ENCODE measurements around the gene PPM1L. TPM values are rescaled to one million over a fixed set of nuclear protein-coding genes. Genes with fewer than 3 reads are reported as not detected.

PPM1L gene
- total and polyA plus RNA-seq, 10 of the 15 experiments (the other 5 are each of a cell fraction or from before 2014, with no cell fraction given), result under 0.01 to 0.33 (median 0.06) TPM; not detected in 1

- TF ChIP-seq ELK1 (IDR thresholded peaks at IDR 0.05; ENCODE audit: low read depth, low read length) (no peak), LARP7 (IDR thresholded peaks at IDR 0.05) (no peak), CBFB (IDR thresholded peaks at IDR 0.05; ENCODE audit: low read depth) (no peak), YBX1 (IDR thresholded peaks at IDR 0.05) (no peak), EZH2 (IDR thresholded peaks at IDR 0.05; ENCODE audit: borderline replicate concordance, control insufficient read depth, low read depth, low read length) (no peak), EGR1 (IDR thresholded peaks at IDR 0.05; ENCODE audit: borderline replicate concordance in 1 of 2, low read depth in 2 of 2, low read length in 2 of 2) (no peak), ZNF384 (IDR thresholded peaks at IDR 0.05; ENCODE audit: borderline replicate concordance, low read depth, low read length) (no peak), NR2C1 (IDR thresholded peaks at IDR 0.05) (no peak), CREM (IDR thresholded peaks at IDR 0.05; ENCODE audit: low read depth) (peak; percentile 19; the same call in 1 of the 2 replicates), TCF3 (IDR thresholded peaks at IDR 0.05; ENCODE audit: borderline replicate concordance, insufficient read depth, low read depth, low read length) (no peak), YY1 (IDR thresholded peaks at IDR 0.05; ENCODE audit: low read depth, low read length) (no peak), PAX8 (IDR thresholded peaks at IDR 0.05) (no peak), IKZF2 (IDR thresholded peaks at IDR 0.05) (peak; percentile 18 to 42; a peak in 1 of 4 replicates), CEBPB (IDR thresholded peaks at IDR 0.05; ENCODE audit: borderline replicate concordance in 1 of 2, low read depth in 2 of 2, low read length in 2 of 2) (peak in 1 of 2 experiments; percentile 56; a peak in 1 of 4 replicates), E2F4 (IDR thresholded peaks at IDR 0.05; ENCODE audit: low read depth, low read length) (no peak), RAD21 (IDR thresholded peaks at IDR 0.05; ENCODE audit: insufficient read depth, low read depth, low read length) (no peak), RUNX3 (IDR thresholded peaks at IDR 0.05; ENCODE audit: low read length) (peak; percentile 89), FOXM1 (IDR thresholded peaks at IDR 0.05; ENCODE audit: low read depth, low read length) (peak; percentile 76), IRF5 (IDR thresholded peaks at IDR 0.05; ENCODE audit: borderline replicate concordance) (no peak), HDAC2 (IDR thresholded peaks at IDR 0.05) (no peak), ZBTB4 (CRISPR knock-in tag; IDR thresholded peaks at IDR 0.05) (no peak), ZBED1 (IDR thresholded peaks at IDR 0.05; ENCODE audit: borderline replicate concordance) (peak; percentile 42; the same call in 1 of the 2 replicates), KAT2A (conservative IDR thresholded peaks at IDR 0.05; ENCODE audit: control insufficient read depth, low read depth, low read length) (no peak), POU2F2 (IDR thresholded peaks at IDR 0.05; ENCODE audit: borderline replicate concordance, low read depth, low read length) (no peak), BCL11A (IDR thresholded peaks at IDR 0.05; ENCODE audit: low read depth, low read length) (peak; percentile 26; the same call in 1 of the 2 replicates), MTA3 (IDR thresholded peaks at IDR 0.05; ENCODE audit: borderline replicate concordance, low read length) (peak; percentile 69; the same call in 1 of the 2 replicates)
Measured at GRCh38 chr3:160801386-160802118, 45.5 kb downstream of the PPM1L start (continued).

All from GM12878 (cell line).